GM19239 (cell line): ENCODE measurements around the gene SUPT16H.
"Not testable (repeated sequence)": the region's sequence is repeated elsewhere in the genome, so short reads cannot be mapped to it uniquely, and the experiment has no call there.

ENCODE experiments used
- DNase-seq: peaks from one replicate; pipeline ENCODE4 v3.0.0; 2011; ENCODE audit warnings: low spot score; ENCODE audit not compliant: insufficient read length
- FAIRE-seq: peaks from 2 replicates; lab custom pipeline; 2011; peaks lifted over from hg19 to GRCh38; lab: Jason Lieb, UNC

SUPT16H gene

DNA sequence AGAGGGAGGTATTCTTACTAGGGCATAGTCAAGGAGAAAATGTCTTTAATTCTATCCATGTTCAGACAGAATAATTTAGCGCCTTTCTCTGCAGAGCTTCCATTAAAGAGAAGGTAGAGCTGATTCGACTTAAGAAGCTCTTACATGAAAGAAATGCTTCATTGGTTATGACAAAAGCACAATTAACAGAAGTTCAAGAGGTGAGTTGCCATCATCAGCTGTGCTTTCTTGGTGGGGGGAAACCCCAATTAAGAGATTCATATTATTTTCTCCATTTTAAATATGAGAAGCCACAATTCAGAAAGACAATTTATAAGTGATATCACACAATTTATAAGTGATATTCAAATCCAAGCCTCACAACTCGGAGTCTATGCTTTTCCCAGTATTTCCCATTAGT lies 76.2 kb downstream of the SUPT16H start:
- FAIRE-seq = no peak

GRCh38 chr14:21302836-21303140 lies 81.0 kb downstream of the SUPT16H start:
- DNase-seq, FAIRE-seq: not testable (repeated sequence)

More for the DNA sequence above, 76.2 kb downstream of the SUPT16H start:
- no peak for DNase-seq

DNA sequence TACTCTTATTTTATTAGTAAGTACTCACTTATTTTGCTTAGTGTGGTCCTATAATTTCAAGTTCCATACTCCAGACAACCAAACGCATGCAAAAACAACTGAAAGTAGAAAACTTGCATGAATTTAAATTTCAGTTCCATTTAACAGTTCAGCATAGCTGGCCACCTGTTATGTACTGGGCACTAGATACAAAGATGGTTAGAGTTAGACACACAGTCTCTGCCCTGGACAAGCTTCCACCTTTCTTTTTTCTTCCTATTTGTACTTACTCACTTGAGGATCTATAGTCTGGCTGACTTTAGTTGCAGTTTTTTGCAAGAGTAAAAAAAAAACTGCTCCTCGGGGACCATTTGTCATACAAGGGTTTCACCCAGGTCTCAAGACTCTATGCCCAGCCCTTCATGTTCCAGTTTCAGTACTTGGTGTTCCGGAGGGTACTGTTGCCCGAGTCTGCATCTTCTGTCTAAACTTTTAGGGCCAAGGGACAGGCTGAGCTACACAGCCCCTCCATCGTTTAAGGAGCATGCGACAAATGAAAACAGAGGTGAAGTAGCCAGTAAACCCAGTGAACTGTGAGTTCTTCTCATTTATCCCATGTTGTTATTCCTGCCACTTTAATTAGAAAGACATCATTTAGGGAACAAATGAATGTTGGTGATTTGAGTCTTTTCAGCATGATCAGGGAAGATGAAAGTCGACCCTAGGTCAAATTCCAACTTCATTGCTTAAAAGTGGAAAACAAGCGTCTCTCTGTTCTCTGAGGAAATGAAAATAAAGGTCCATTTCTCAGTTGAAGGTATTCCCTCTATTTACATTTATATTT lies 81.6 kb downstream of the SUPT16H start:
- no peak for DNase-seq
- no peak for FAIRE-seq
